Cardiac fibroblast (primary cell): Measurements from ENCODE around the gene APC2.

ENCODE experiments used
- DNase-seq, 2 donors: peaks; one replicate each; pipeline versions ENCODE4 v3.0.0 to v3.0.0-alpha.2; 2010; ENCODE audit warnings: low read depth in 2 of 2
- H3K4me3 ChIP-seq, 2 donors: replicated peaks in 1 of 2; 1 replicate in 1 of 2; 2 replicates in 1 of 2; pipeline ENCODE4 v1.5.1; 2011; ENCODE audit warnings: low read depth in 2 of 2, low read length in 2 of 2, mild to moderate bottlenecking in 2 of 2, moderate library complexity in 1 of 2
- CTCF ChIP-seq: IDR thresholded peaks from one replicate; pipeline ENCODE4 v1.5.1; 2011; ENCODE audit warnings: low read depth, mild to moderate bottlenecking, low read length, inconsistent platforms

The APC2 gene

GRCh38 chr19:1445185-1445931, 4.6 kb upstream of the APC2 start:
- peak; percentile 53 to 55 for DNase-seq

GRCh38 chr19:1445932-1446712, 3.8 kb upstream of the APC2 start:
- peak overlapping the region in 1 of 2 donors; percentile 34 for H3K4me3 ChIP-seq
- DNase-seq: no peak
- no peak for TF ChIP-seq CTCF

More at GRCh38 chr19:1445185-1445931, 4.6 kb upstream of the APC2 start:
- peak overlapping the region; percentile 30 to 34 for H3K4me3 ChIP-seq
- peak; percentile 42 for TF ChIP-seq CTCF

- DNase-seq: no peak
- no peak for TF ChIP-seq CTCF
- no peak overlapping the region for H3K4me3 ChIP-seq
Measured at GRCh38 chr19:1446713-1447481, 3.0 kb upstream of the APC2 start.

- no peak for TF ChIP-seq CTCF
- no peak overlapping the region for H3K4me3 ChIP-seq
Measured at GRCh38 chr19:1447504-1447903, 2.4 kb upstream of the APC2 start.

GRCh38 chr19:1447944-1448343, 2.0 kb upstream of the APC2 start:
- no peak for DNase-seq
- no peak for TF ChIP-seq CTCF
- no peak overlapping the region for H3K4me3 ChIP-seq

More at GRCh38 chr19:1447504-1447903, 2.4 kb upstream of the APC2 start:
- DNase-seq: no peak
